ENCODE results near the gene CCDC85C.

- no peak for TF ChIP-seq POLR2AphosphoS5 (IDR thresholded peaks at IDR 0.05; ENCODE audit: borderline replicate concordance, low read depth, low read length)
- TF ChIP-seq EZH2 (IDR thresholded peaks at IDR 0.05) = no peak
These were observed 143.2 kb downstream of the CCDC85C start for GRCh38 chr14:99460793-99461192.

Data from SK-N-MC (cell line).